HFFc6 (cell line): ENCODE results near the gene SMYD3. TPM values are rescaled to one million over a fixed set of nuclear protein-coding genes. Genes with fewer than 3 reads are reported as not detected.

ENCODE experiments used
- DNase-seq: peaks from one replicate; pipeline ENCODE4 v3.0.0-alpha.2; 2018
- H3K27ac Mint-ChIP-seq: 2 replicates; pipeline ENCODE4 v1.8.0; 2020; ENCODE audit warnings: mild to moderate bottlenecking, mixed read lengths
- H3K27me3 Mint-ChIP-seq: 2 replicates; pipeline ENCODE4 v1.8.0; 2021; ENCODE audit warnings: mild to moderate bottlenecking, moderate library complexity, mixed read lengths; ENCODE audit not compliant: insufficient read depth
- H3K36me3 Mint-ChIP-seq: 2 replicates; pipeline ENCODE4 v1.8.0; 2021; ENCODE audit warnings: low read depth, mixed read lengths
- H3K4me1 Mint-ChIP-seq: 2 replicates; pipeline ENCODE4 v1.8.0; 2020; ENCODE audit warnings: low read depth, mixed read lengths
- H3K4me3 Mint-ChIP-seq: 2 replicates; pipeline ENCODE4 v1.8.0; 2020; ENCODE audit warnings: mild to moderate bottlenecking, moderate library complexity, mixed read lengths
- H3K9me3 Mint-ChIP-seq: 2 replicates; pipeline ENCODE4 v1.8.0; 2020; ENCODE audit warnings: mild to moderate bottlenecking, mixed read lengths
- CTCF ChIP-seq: fragments of 200-600 bp; sonication (generic); IDR thresholded peaks from 2 replicates; pipeline ENCODE4 v1.5.0; 2021; ENCODE audit warnings: antibody characterized with exemption, mild to moderate bottlenecking
- total RNA-seq, 6 experiments: library from RNA; stranded (reverse); fragmentation: NEBNext Ultra II Directional; extraction: Animal tissue kit (Norgen Biotek cat#: 25700); gene quantifications; 2 replicates in 1 of 6; 3 replicates in 5 of 6; pipeline ENCODE4 v1.2.3, GENCODE V29; 2021

The SMYD3 gene
- total RNA-seq, 6 experiments from 2014 or later = 28.4 to 37.9 (median 31.2) TPM

GRCh38 chr1:246544001-246544400 is 36.9 kb upstream of the SMYD3 start:
- no peak for DNase-seq
- no peaks in the 10 kb centered on the region for H3K27me3 Mint-ChIP-seq
- H3K4me1 Mint-ChIP-seq = no peaks in the 10 kb centered on the region
- no peaks in the 10 kb centered on the region for H3K9me3 Mint-ChIP-seq
- no peak overlapping the region for H3K4me3 Mint-ChIP-seq
- peaks cover 20% of the 10 kb centered on the region for H3K36me3 Mint-ChIP-seq
- no peak for TF ChIP-seq CTCF
- H3K27ac Mint-ChIP-seq = no peak overlapping the region

DNA sequence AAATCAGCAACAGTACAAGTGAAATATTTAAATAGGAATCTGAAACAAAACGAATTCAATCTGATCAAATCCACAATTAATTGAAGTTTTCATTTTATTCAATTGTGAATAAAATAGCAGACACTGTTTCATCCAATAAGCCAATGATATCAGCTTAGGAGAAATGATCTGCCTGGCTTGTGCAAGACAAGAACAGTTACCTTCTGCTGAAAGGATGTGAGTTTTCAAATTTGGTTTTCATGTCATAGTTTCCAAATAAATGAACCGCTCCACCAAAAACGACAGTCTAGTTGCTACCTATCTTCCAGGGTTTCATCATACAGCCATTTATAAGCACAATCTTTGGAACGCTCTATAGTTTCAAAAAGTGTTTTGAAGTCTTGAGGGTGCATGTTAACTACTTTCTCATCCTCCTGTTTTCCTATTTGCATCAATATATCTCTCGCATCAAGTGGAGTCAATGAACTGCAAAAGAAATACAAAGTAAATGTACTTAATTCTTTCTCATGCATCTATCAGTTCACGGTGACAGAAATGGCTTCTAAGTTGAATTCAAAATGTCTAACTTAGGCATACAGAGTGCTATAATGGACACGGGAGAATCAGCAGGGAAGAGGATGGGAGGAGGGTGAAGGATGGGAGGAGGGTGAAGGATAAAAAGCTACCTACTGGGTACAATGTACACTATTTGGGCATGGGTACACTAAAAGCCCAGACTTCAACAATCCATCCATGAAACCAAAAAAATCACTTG is 33.8 kb upstream of the SMYD3 start:
- no peak overlapping the region for H3K4me3 Mint-ChIP-seq
- H3K9me3 Mint-ChIP-seq = no peaks in the 10 kb centered on the region
- DNase-seq = no peak
- no peaks in the 10 kb centered on the region for H3K4me1 Mint-ChIP-seq
- no peak for TF ChIP-seq CTCF
- H3K36me3 Mint-ChIP-seq = peaks cover 20% of the 10 kb centered on the region
- no peak overlapping the region for H3K27ac Mint-ChIP-seq
- no peaks in the 10 kb centered on the region for H3K27me3 Mint-ChIP-seq

GRCh38 chr1:246537887-246538286 is 30.8 kb upstream of the SMYD3 start:
- peaks cover 5% of the 10 kb centered on the region; the same call in 1 of the 2 replicates for H3K4me1 Mint-ChIP-seq
- no peak for TF ChIP-seq CTCF

DNA sequence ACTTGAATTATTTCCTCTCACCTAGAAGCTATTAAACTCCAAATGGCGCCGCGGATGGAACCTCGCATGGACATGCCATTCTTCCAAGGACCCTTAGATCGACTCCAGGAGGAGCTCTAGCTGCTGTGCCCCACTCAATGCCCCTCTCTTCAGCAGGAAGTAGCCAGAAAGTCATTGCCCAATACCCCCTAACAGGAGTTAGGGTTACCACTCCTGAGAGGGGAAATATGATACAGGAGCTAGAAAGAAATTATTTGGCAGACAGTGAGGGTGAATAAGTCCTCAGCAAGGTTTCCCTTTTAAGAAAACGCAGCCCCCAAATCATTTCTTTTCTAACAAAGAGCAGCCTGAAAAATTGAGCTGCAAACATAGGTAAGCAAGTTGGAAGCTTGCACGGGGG is 30.4 kb upstream of the SMYD3 start:
- Mint-ChIP-seq H3K27me3 (0 out of 2 replicates have a peak, but pooled peaks cover 4% of the 10 kb centered on the region), H3K27ac (no peak overlapping the region), H3K4me1 (peaks cover 5% of the 10 kb centered on the region; the same call in 1 of the 2 replicates), H3K36me3 (peaks cover 13% of the 10 kb centered on the region), H3K4me3 (no peak overlapping the region), H3K9me3 (no peaks in the 10 kb centered on the region)
- no peak for DNase-seq
- TF ChIP-seq CTCF = no peak

More at GRCh38 chr1:246537887-246538286, 30.8 kb upstream of the SMYD3 start:
- Mint-ChIP-seq H3K9me3 (no peaks in the 10 kb centered on the region), H3K27ac (no peak overlapping the region), H3K4me3 (no peak overlapping the region), H3K27me3 (0 out of 2 replicates have a peak, but pooled peaks cover 4% of the 10 kb centered on the region), H3K36me3 (peaks cover 13% of the 10 kb centered on the region)
- no peak for DNase-seq

DNA sequence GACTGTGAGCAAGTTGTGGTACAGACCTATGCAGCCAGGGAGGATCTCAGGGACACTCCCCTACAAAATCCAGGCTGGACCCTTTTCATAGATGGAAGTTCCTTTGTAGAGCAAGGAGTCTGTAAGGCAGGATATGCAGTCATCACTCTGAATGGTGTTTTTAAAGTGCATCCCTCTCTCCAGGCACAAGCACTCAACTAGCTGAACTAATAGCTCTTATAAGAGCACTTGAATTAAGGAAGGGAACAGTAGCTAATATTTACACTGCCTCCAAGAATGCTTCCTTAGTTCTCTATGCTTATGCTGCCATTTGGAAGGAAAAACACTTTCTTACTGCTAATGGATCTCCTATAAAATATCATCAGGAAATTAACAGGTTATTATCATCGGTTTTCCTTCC is 27.0 kb upstream of the SMYD3 start:
- Mint-ChIP-seq H3K36me3 (peaks cover 23% of the 10 kb centered on the region), H3K27me3 (peaks cover 8% of the 10 kb centered on the region; the same call in 1 of the 2 replicates), H3K4me1 (peaks cover 5% of the 10 kb centered on the region; the same call in 1 of the 2 replicates), H3K27ac (no peak overlapping the region), H3K9me3 (peaks cover 21% of the 10 kb centered on the region), H3K4me3 (no peak overlapping the region)
- DNase-seq = no peak
- TF ChIP-seq CTCF = no peak
